Neural progenitor cell (in vitro differentiated cells): Measurements from ENCODE around the gene ZFAND5. TPM values are rescaled to one million over a fixed set of nuclear protein-coding genes. Genes with fewer than 3 reads are reported as not detected.

Experiments
- DNase-seq: peaks from one replicate; pipeline ENCODE4 v3.0.0-alpha.2; 2016; ENCODE audit warnings: low spot score
- H2AFZ ChIP-seq: fragments of 200-600 bp; sonication (generic); replicated peaks from 2 replicates; pipeline ENCODE4 v1.6.1; 2016; ENCODE audit warnings: antibody characterized with exemption
- H3F3A ChIP-seq: fragments of 200-600 bp; sonication (generic); 2 replicates; pipeline ENCODE4 v1.6.1; 2016; ENCODE audit warnings: antibody characterized with exemption, low read depth
- H3K27ac ChIP-seq: fragments of 200-600 bp; sonication (generic); 2 replicates; pipeline ENCODE4 v1.5.1; 2016; ENCODE audit warnings: mild to moderate bottlenecking
- H3K27me3 ChIP-seq: fragments of 200-600 bp; sonication (generic); 2 replicates; pipeline ENCODE4 v1.6.1; 2016; ENCODE audit warnings: mild to moderate bottlenecking, moderate library complexity
- H3K36me3 ChIP-seq: fragments of 200-600 bp; sonication (generic); 2 replicates; pipeline ENCODE4 v1.5.1; 2016
- H3K4me1 ChIP-seq: fragments of 200-600 bp; sonication (generic); 2 replicates; pipeline ENCODE4 v1.6.1; 2016; ENCODE audit warnings: mixed run types
- H3K4me2 ChIP-seq: fragments of 200-600 bp; sonication (generic); 2 replicates; pipeline ENCODE4 v1.6.1; 2016
- H3K4me3 ChIP-seq: fragments of 200-600 bp; sonication (generic); 2 replicates; pipeline ENCODE4 v1.5.1; 2016
- H3K79me2 ChIP-seq: fragments of 200-600 bp; sonication (generic); 2 replicates; pipeline ENCODE4 v1.6.1; 2016; ENCODE audit warnings: low read depth
- H3K9ac ChIP-seq: fragments of 200-600 bp; sonication (generic); 2 replicates; pipeline ENCODE4 v1.6.1; 2016
- H3K9me3 ChIP-seq: fragments of 200-600 bp; sonication (generic); 2 replicates; pipeline ENCODE4 v1.5.1; 2016; ENCODE audit warnings: low read depth
- H4K20me1 ChIP-seq: fragments of 200-600 bp; sonication (generic); 2 replicates; pipeline ENCODE4 v1.6.1; 2016; ENCODE audit warnings: low read depth
- H3K27ac Mint-ChIP-seq: 3 replicates; pipeline ENCODE4 v1.8.0; 2021; ENCODE audit warnings: mixed read lengths
- H3K27me3 Mint-ChIP-seq: 2 replicates; pipeline ENCODE4 v1.8.0; 2022; ENCODE audit warnings: low read depth, mild to moderate bottlenecking, inconsistent platforms, moderate library complexity, mixed read lengths; ENCODE audit not compliant: insufficient read depth
- H3K36me3 Mint-ChIP-seq: 3 replicates; pipeline ENCODE4 v1.8.0; 2021; ENCODE audit warnings: mixed read lengths
- H3K4me1 Mint-ChIP-seq: 3 replicates; pipeline ENCODE4 v1.8.0; 2021; ENCODE audit warnings: mixed read lengths
- H3K4me3 Mint-ChIP-seq: 3 replicates; pipeline ENCODE4 v1.8.0; 2021; ENCODE audit warnings: mild to moderate bottlenecking, moderate library complexity, mixed read lengths
- H3K9me3 Mint-ChIP-seq: 3 replicates; pipeline ENCODE4 v1.8.0; 2020; ENCODE audit warnings: mixed read lengths
- CTCF ChIP-seq: fragments of 200-600 bp; sonication (generic); IDR thresholded peaks from 2 replicates; pipeline ENCODE4 v1.5.1; 2017; ENCODE audit warnings: antibody characterized with exemption, mild to moderate bottlenecking
- EZH2 ChIP-seq: fragments of 200-600 bp; sonication (generic); IDR thresholded peaks from 2 replicates; pipeline ENCODE4 v1.6.1; 2017; ENCODE audit warnings: antibody characterized with exemption, mild to moderate bottlenecking, moderate library complexity
- EZH2phosphoT487 ChIP-seq: fragments of 200-600 bp; sonication (generic); IDR thresholded peaks from 2 replicates; pipeline ENCODE4 v1.6.1; 2017; ENCODE audit warnings: antibody characterized with exemption
- total RNA-seq: library from RNA; depleted of rRNA; stranded (reverse); fragments of >200 nt; gene quantifications from 2 replicates; pipeline ENCODE4 v1.2.3, GENCODE V29; 2015; ENCODE audit warnings: low replicate concordance

Gene ZFAND5
- total RNA-seq, 1 donor from 2014 or later = 162 TPM

GRCh38 chr9:72309364-72310133 is 55.5 kb downstream of the ZFAND5 start:
- H3K4me1 ChIP-seq = peaks cover 5% of the 10 kb centered on the region
- H3K9ac ChIP-seq = no peak overlapping the region
- no peak for DNase-seq
- H3K36me3 ChIP-seq = no peaks in the 10 kb centered on the region
- no peak overlapping the region for H3K4me3 ChIP-seq
- H3K79me2 ChIP-seq = no peaks in the 10 kb centered on the region
- H2AFZ ChIP-seq = no peak overlapping the region
- H3K9me3 ChIP-seq = no peaks in the 10 kb centered on the region
- H3K27me3 ChIP-seq = no peaks in the 10 kb centered on the region
- H3K4me2 ChIP-seq = no peak overlapping the region
- no peaks in the 10 kb centered on the region for H3F3A ChIP-seq
- H4K20me1 ChIP-seq = no peaks in the 10 kb centered on the region
- Mint-ChIP-seq H3K36me3 (no peaks in the 10 kb centered on the region), H3K27ac (no peak overlapping the region), H3K9me3 (no peaks in the 10 kb centered on the region), H3K27me3 (peaks cover 2% of the 10 kb centered on the region), H3K4me1 (peaks cover 5% of the 10 kb centered on the region), H3K4me3 (no peak overlapping the region)
- H3K27ac ChIP-seq = no peak overlapping the region
- TF ChIP-seq EZH2 (no peak), EZH2phosphoT487 (no peak), CTCF (no peak)

- H3K4me1 Mint-ChIP-seq = no peaks in the 10 kb centered on the region
- H3K4me1 ChIP-seq = peaks cover 4% of the 10 kb centered on the region
- H3K27me3 Mint-ChIP-seq = no peaks in the 10 kb centered on the region
- H3K27ac Mint-ChIP-seq = no peak overlapping the region
- H3K4me2 ChIP-seq = no peak overlapping the region
- no peak overlapping the region for H3K4me3 ChIP-seq
- no peak overlapping the region for H3K4me3 Mint-ChIP-seq
- no peak for TF ChIP-seq EZH2phosphoT487
- no peak for TF ChIP-seq EZH2
- no peak for TF ChIP-seq CTCF
- H4K20me1 ChIP-seq = no peaks in the 10 kb centered on the region
- H3F3A ChIP-seq = no peaks in the 10 kb centered on the region
- no peak for DNase-seq
- no peaks in the 10 kb centered on the region for H3K9me3 ChIP-seq
- H3K27ac ChIP-seq = no peak overlapping the region
- H3K79me2 ChIP-seq = no peaks in the 10 kb centered on the region
- H3K36me3 ChIP-seq = no peaks in the 10 kb centered on the region
- H2AFZ ChIP-seq = no peak overlapping the region
- H3K36me3 Mint-ChIP-seq = no peaks in the 10 kb centered on the region
- no peaks in the 10 kb centered on the region for H3K27me3 ChIP-seq
- no peaks in the 10 kb centered on the region for H3K9me3 Mint-ChIP-seq
- no peak overlapping the region for H3K9ac ChIP-seq
Measured at GRCh38 chr9:72306761-72307160, 58.2 kb downstream of the ZFAND5 start.

GRCh38 chr9:72305707-72306106 is 59.3 kb downstream of the ZFAND5 start:
- H3K27me3 Mint-ChIP-seq = no peaks in the 10 kb centered on the region
- no peaks in the 10 kb centered on the region for H3K79me2 ChIP-seq
- no peak overlapping the region for H3K4me2 ChIP-seq
- no peaks in the 10 kb centered on the region for H3K4me1 Mint-ChIP-seq
- H4K20me1 ChIP-seq = no peaks in the 10 kb centered on the region
- TF ChIP-seq EZH2 = no peak
- TF ChIP-seq CTCF = no peak
- no peak for TF ChIP-seq EZH2phosphoT487
- no peak for DNase-seq
- H3K27ac Mint-ChIP-seq = no peak overlapping the region
- no peak overlapping the region for H3K9ac ChIP-seq
- peaks cover 4% of the 10 kb centered on the region for H3K4me1 ChIP-seq
- H3K4me3 Mint-ChIP-seq = no peak overlapping the region
- no peaks in the 10 kb centered on the region for H3K36me3 ChIP-seq
- H3K9me3 Mint-ChIP-seq = no peaks in the 10 kb centered on the region
- no peaks in the 10 kb centered on the region for H3K9me3 ChIP-seq
- no peak overlapping the region for H3K27ac ChIP-seq
- no peak overlapping the region for H2AFZ ChIP-seq
- no peaks in the 10 kb centered on the region for H3K36me3 Mint-ChIP-seq
- no peak overlapping the region for H3K4me3 ChIP-seq
- H3F3A ChIP-seq = no peaks in the 10 kb centered on the region
- H3K27me3 ChIP-seq = no peaks in the 10 kb centered on the region
